Measurements from ENCODE around the gene VAV1.
"Not testable (repeated sequence)": the region's sequence is repeated elsewhere in the genome, so short reads cannot be mapped to it uniquely, and the experiment has no call there.

The VAV1 gene

GRCh38 chr19:6737873-6738786 is 34.4 kb upstream of the VAV1 start:
- DNase-seq (ENCODE audit: low read depth), result peak; percentile 54

GRCh38 chr19:6738787-6739389 is 33.6 kb upstream of the VAV1 start:
- DNase-seq (ENCODE audit: low read depth), result no peak

- DNase-seq (ENCODE audit: low read depth), result peak; percentile 55
These were observed 33.1 kb upstream of the VAV1 start, which contains the start of gene TRIP10 for GRCh38 chr19:6739390-6739882. TRIP10 (plus strand) TSS chr19:6739680; CDS start chr19:6739762, 82 bp downstream.

GRCh38 chr19:6739883-6740588 is 32.5 kb upstream of the VAV1 start:
- DNase-seq (ENCODE audit: low read depth), result no peak

DNA sequence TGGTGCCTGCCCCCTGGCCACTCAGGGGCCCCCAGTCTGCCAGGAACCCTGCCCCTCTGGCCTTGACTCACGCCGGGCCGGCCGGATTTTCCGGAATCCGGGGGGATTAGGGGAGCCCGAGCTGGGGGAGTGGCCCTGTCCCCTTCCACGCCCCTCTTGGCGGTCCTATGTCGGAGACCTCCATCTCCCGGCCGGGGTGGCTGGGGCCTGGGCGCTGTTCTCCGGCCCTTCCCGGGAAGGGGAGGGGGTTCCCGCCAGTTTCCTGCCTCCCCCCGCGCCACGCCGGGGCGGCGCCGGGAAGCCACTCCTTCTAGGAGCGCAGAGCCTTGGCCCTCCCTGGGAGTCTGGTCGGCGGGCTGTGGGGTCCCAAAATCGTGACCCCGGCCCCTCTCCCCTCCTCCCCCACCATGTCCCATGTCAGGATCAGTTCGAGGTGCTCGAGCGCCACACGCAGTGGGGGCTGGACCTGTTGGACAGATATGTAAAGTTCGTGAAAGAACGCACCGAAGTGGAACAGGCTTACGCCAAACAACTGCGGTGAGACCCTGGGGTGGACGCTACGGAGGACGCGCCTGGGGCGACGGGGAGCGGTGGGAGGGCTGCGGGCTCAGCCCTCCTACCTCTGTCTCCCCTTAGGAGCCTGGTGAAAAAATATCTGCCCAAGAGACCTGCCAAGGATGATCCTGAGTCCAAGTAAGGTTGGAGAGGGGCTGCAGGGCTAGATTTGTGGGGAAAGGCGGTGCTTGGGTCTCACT is 31.7 kb upstream of the VAV1 start:
- no peak for DNase-seq (ENCODE audit: low read depth)

DNA sequence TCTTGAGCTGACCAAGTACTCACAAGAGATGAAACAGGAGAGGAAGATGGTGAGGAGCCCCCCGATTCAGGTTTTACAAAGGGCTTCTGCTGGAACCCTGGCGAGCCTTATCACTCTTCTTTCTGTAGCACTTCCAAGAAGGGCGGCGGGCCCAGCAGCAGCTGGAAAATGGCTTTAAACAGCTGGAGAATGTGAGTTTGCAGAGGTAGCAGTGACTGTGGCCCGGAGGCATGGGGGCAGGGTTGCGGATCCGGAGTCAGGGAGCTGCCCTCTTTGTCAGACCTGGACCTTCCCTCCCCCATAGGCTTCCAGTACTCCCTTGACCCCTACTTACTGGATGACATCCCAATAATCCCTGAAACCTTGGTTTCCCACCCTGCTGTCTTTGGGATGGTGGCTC is 29.4 kb upstream of the VAV1 start:
- no peak for DNase-seq (ENCODE audit: low read depth)

- no peak for DNase-seq (ENCODE audit: low read depth)
These were observed 28.7 kb upstream of the VAV1 start for GRCh38 chr19:6743714-6744380.

DNA sequence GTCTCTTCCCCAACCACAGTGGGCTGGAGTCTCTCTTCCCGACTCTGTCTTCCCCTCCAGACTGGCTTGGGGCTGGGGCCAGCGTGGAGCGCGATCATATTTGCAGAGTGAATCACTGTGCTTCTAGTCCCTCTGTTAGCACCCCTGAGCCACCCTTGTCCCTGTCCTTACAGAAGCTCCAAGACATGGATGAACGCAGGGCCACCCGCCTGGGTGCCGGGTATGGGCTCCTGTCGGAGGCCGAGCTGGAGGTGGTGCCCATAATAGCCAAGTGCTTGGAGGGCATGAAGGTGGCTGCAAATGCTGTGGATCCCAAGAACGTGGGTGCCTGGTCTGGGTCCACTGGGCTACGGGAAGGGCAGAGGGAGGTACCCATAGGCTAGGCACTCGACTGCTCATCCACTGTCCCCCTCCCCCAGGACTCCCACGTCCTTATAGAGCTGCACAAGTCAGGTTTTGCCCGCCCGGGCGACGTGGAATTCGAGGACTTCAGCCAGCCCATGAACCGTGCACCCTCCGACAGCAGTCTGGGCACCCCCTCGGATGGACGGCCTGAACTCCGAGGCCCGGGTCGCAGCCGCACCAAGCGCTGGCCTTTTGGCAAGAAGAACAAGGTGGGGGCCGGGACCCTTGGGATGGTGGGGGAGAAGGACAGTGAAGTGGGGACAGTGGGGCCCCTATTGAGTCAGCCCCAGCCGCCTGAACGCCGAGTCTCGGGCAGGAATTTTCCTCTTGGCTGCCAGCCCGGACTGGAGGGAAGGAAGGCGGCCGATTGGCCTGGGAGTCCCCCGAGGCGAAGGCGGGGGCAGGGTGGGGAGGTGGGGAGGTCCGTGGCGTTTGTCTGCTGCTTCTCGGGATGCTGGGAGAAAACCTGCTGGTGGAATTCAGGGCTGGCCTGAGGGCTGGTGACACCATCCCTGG is 27.9 kb upstream of the VAV1 start:
- peak; percentile 72 for DNase-seq (ENCODE audit: low read depth)

- no peak for DNase-seq (ENCODE audit: low read depth)
These were observed 26.5 kb upstream of the VAV1 start for GRCh38 chr19:6745965-6746364.

DNA sequence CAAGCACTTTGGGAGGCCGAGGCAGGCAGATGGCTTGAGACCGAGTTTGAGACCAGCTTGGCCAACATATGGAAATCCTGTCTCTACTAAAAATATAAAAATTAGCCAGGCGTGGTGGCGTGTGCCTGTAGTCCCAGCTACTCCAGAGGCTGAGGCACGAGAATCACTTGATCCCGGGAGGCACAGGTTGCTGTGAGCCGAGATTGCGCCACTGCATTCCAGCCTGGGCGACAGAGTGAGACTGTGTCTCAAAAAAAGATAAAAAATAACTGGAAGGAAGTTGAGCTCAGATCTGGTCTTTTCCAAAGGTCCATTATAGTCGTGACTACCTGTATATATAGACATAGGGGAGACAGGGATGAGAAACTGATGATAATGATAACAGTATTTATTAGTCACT is 24.0 kb upstream of the VAV1 start:
- not testable (repeated sequence) for DNase-seq (ENCODE audit: low read depth)

DNA sequence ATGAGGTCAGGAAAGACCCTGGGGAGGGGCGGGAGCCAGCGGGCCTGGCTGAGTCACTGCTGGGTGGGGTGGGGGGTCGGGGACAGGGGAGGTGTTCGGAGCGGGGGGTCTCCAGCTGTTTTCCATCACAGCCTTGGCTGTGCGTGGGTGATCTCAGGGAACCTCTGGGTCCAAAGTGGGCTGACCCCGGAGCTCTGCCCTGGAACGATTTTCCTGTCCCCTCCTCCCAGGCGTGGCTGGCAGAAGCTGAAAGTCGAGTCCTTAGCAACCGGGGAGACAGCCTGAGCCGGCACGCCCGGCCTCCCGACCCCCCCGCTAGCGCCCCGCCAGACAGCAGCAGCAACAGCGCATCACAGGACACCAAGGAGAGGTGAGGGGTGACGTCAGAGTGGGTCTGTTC is 22.4 kb upstream of the VAV1 start:
- no peak for DNase-seq (ENCODE audit: low read depth)

DNA sequence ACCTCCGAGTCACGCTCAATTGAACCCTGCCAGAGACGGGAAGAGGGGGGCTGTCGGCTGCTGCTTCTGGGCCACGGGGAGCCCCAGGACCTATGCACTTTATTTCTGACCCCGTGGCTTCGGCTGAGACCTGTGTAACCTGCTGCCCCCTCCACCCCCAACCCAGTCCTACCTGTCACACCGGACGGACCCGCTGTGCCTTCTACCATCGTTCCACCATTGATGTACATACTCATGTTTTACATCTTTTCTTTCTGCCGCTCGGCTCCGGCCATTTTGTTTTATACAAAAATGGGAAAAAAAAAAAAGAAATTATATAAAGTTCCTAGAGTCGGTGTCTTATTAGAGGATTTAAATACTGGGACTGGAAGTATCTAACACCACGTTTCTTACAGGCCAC is 21.3 kb upstream of the VAV1 start:
- DNase-seq (ENCODE audit: low read depth), result no peak

GRCh38 chr19:6752256-6753177 is 20.0 kb upstream of the VAV1 start:
- DNase-seq (ENCODE audit: low read depth), result no peak

DNA sequence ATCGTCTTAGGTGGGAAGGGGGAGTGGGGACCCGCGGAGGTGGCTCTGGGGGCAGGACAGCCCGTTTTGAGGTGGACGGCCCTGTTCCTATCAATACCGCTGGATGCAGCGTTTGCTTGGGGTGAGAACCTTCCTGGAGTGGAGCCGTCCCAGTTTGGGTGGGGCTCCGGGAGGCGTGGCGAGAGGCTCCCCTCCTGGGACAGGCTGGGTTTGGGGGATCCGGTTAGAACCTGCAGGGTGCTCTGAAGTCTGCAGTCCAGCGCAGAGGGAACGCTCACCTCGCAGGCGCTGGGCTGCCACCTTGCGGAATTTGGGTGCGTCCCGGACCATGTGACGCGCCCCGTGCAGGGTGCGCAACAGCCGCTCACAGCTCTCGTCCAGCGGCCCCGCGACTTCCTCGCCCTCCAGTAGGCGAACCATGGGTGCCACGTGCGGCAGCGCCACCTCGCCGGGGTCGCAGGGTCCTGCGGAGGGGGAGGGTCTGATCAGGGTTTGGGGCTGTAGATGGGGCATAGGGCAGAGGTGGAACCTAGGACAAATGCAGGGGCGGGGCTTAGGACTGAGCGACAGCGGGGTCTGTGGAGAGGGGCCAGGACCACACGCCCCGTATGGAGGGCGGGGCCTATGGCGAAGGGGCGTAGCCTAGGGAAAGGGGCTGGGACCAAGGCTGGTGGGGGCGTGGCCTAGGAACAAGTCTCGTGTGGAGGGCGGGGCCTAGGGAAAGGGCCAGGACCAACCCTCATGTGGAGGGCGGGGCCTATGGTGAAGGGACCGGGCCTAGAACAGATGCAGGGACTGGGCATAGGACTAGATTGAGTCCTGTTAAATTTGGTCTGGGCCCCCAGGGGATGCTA is 19.1 kb upstream of the VAV1 start:
- DNase-seq (ENCODE audit: low read depth), result no peak

DNA sequence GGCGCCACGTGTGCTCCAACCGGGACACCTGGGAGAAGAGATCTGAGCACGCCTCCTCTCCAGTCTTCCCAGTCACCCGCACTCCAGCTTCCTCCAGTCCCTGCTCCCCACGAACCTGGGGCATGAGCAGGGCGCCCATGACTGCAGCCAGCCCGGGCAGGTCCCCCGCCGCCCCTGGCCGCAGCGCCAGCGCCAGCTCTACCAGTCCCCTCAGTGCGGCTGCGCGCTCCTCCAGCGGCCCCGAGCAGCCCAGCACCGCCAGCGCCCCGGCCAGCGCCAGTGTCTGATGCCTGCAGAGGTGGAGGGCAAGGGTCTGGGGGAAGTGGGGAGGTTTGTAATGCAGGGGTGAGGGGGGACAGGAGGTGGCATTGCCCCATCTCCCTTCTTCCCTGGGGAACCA is 18.4 kb upstream of the VAV1 start:
- DNase-seq (ENCODE audit: low read depth), result no peak

- DNase-seq (ENCODE audit: low read depth), result no peak
These were observed 17.6 kb upstream of the VAV1 start for GRCh38 chr19:6754653-6755463.

DNA sequence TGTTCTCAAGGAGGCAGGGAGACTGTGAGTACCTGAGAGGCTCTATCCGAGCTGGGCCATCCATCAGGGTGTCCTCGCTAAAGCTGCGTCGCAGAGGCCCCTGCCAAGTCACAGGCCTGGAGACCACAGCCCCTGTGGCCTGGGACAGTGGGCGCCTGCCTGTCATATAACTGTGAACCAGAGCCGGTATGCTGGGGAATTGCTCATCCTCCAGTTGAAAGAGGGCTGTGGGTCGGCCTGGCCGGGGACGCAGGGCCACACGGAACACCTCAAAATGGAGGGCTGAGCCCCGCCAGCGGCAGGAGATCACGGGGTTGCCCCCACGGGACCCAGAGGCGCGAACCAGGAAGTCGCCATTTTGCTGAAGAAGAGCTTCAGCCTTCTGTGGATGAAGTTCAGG is 11.9 kb upstream of the VAV1 start:
- DNase-seq (ENCODE audit: low read depth), result no peak
